NCI-H82 treated with DMSO at 0.1 percent for 48 hours (cell line): ENCODE measurements around the gene SUSD4.
"Not testable (repeated sequence)": the region's sequence is repeated elsewhere in the genome, so short reads cannot be mapped to it uniquely, and the experiment has no call there.

Experiments
- DNase-seq: peaks from one replicate; lab custom pipeline; 2025; ENCODE audit not compliant: unreplicated experiment; lab: John Stamatoyannopoulos, UW

The SUSD4 gene, protein sequence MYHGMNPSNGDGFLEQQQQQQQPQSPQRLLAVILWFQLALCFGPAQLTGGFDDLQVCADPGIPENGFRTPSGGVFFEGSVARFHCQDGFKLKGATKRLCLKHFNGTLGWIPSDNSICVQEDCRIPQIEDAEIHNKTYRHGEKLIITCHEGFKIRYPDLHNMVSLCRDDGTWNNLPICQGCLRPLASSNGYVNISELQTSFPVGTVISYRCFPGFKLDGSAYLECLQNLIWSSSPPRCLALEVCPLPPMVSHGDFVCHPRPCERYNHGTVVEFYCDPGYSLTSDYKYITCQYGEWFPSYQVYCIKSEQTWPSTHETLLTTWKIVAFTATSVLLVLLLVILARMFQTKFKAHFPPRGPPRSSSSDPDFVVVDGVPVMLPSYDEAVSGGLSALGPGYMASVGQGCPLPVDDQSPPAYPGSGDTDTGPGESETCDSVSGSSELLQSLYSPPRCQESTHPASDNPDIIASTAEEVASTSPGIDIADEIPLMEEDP

GRCh38 chr1:223363856-223364684, at the start of gene SUSD4:
TSS of gene SUSD4 (minus strand) at chr1:223364176. CDS start at chr1:223363425, 751 bp downstream.
- DNase-seq = peak; percentile 59

GRCh38 chr1:223413216-223413615, 49.2 kb upstream of the SUSD4 start:
- no peak for DNase-seq

DNA sequence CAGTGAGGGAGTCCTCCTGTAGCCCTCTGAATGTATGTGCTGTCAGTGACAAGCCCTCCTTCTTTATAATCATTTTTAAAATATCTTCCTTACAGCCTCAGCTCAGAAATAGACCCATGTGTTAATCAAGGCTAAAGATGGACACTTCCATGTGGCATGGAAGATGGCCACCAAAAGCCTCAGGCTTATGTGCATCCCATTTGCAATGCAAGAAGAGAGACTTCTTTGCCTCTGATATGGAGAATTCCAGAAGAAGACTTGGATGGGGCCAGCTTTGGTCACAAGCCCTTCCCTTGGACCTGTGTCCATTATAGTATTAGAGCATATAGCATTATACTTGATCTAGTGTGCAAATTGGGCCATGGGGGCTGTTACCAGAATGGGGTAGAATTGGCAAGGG, 47.7 kb upstream of the SUSD4 start:
- no peak for DNase-seq

GRCh38 chr1:223411309-223411708, 47.3 kb upstream of the SUSD4 start:
- DNase-seq = no peak

- DNase-seq = no peak
Observed at GRCh38 chr1:223410036-223410435, 46.1 kb upstream of the SUSD4 start.

- DNase-seq = no peak
Observed at GRCh38 chr1:223405507-223405906, 41.5 kb upstream of the SUSD4 start.

- peak; percentile 16 for DNase-seq
Observed at GRCh38 chr1:223403184-223403815, 39.3 kb upstream of the SUSD4 start.

DNA sequence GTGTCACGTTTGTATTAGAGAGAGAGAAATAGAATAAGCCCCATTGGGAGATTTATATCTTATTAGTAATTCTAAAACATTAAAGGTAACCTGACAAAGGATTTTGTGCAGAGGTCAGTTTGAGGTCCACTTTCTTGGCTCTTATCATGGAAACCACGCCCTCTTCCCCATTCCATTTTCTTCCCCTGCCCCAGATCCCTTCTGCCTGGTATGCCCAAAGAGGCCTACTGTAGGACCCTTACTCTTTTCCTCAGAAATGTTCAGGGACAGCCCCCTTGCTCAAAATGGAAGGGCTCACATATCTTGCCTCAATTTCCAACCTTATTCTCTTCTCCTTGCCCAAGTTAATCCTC, 38.8 kb upstream of the SUSD4 start:
- DNase-seq = no peak

DNA sequence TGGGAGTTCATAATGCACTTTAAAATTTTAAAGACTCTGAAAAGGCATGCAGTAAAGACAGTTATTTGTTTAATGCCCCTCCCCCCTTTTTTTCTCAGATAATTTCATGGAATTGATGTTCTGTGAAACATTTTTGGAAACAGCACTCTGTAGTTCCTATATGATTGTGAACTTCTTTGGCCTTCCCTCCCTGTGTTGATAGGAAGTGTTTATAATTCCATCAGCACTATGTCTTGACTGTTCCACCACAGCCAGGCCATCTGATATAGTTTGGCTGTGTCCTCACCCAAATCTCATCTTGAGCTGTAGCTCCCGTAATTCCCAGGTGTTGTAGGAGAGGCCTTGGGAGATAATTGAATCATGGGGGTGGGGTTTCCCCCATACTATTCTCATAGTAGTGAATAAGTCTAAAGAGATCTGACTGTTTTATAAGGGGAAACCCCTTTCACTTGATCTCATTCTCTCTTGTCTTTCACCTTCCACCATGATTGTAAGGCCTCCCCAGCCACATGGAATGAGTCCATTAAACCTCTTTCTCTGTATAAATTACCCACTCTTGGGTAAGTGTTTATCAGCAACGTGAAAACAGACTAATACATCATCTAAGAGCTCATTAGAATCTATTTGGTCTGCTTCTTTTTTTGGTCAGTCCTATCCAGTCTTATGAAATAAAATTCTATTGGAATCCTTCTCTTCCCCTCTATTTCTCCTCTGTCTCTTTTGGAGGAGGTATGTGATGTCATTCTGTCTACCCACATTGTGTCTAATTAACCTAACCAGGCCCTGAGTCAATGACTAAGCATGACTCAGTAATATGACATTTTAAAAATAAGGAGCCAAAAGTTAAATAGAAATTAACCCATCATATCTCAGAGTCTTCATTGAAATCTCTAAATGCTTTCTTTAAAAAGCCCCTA, 38.2 kb upstream of the SUSD4 start:
- DNase-seq = no peak

DNA sequence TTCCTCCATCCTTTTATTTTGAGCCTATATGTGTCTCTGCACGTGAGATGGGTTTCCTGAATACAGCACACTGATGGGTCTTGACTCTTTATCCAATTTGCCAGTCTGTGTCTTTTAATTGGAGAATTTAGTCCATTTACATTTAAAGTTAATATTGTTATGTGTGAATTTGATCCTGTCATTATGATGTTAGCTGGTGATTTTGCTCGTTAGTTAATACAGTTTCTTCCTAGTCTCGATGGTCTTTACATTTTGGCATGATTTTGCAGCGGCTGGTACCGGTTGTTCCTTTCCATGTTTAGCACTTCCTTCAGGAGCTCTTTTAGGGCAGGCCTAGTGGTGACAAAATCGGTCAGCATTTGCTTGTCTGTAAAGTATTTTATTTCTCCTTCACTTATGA, 35.4 kb upstream of the SUSD4 start:
- not testable (repeated sequence) for DNase-seq

- no peak for DNase-seq
Observed at GRCh38 chr1:223394706-223395105, 30.7 kb upstream of the SUSD4 start.

DNA sequence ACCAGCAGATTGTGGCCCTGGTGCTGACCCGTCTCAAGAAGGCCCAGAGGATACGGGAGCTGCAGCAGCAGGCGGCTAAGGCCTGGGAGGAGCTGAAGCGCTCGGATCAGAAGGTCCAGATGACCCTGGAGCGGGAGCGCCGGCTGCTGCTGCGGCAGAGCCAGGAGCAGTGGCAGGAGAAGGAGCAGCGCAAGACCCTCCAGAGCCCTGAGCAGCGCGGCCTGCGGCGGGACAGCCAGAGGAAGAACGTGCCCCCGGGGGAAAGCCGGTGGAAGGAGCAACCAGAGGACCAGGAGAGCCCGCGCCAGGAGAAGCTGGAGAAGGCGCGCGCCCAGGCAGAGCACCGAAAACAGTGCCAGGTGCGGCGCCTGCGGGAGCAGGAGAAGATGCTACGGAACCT, 30.3 kb upstream of the SUSD4 start:
- no peak for DNase-seq

DNA sequence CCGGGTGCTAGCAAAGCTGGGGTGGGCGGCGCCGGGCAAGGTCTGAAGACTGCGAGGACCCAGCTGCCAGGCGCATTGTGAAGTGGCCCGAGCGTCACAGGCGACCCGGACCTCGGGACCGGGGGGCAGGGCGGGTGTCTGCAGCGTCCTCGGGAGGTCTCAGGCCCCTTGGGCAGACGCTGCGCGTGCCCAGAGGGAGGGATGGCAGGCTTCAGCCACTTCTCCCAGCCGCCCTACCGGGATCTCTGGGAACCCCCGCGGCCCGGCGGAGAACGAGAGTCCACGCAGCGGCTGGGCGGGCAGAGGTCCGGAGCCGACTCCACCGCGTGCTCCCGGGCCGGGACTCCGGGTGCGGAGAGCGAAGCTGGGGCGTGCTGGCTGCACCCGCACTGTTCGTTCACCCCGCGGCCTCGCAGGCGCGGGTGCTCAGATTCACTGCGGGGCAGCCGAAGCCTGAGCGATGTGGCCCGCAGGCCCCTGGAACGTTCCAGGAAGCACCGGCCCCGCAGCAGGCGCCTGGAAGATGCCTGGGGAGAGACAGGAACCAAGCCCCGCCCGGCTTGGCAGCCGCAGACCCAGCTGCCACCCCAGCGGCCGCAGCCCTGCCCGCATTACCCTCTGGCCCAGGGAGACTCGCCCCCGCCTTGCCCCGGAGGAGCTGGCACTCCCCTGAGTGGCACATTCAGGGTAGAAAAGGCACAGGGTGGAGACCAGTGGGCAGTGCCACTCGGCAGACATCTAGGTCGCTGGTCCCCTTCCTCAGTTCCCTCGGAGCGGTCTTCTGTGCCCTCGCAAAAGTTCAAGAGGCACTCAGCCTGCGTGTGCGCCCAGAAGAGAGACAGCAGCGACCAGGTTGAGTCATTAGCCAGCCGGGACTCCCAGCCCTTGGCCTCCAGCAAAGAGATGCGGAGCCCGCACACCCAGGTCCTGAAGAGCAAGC, 29.6 kb upstream of the SUSD4 start, which contains the start of gene CCDC185:
TSS of gene CCDC185 (plus strand) at position 141 of the 940 bp plus-strand sequence. CDS start at position 202, 61 bp downstream.
- no peak for DNase-seq

- no peak for DNase-seq
Observed at GRCh38 chr1:223390618-223391017, 26.6 kb upstream of the SUSD4 start.

DNA sequence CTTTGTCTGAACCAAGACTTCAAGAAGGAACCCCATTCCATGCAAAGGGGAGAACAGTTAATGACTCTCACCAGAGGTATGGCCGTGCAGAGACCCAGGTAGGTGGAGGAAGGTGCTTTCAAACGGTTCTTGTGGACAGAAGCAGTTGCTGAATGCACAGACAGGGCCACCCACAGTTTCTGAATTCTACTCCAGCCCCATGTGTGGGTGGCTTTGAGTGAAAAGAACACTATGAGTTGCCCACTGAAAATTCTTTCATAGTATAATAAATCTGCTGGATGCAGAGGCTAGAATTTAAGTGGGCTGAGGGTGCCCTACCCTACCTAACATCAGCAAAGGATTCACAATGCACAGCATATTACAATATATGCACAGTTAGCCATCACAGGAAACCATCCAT, 22.0 kb upstream of the SUSD4 start:
- no peak for DNase-seq

DNA sequence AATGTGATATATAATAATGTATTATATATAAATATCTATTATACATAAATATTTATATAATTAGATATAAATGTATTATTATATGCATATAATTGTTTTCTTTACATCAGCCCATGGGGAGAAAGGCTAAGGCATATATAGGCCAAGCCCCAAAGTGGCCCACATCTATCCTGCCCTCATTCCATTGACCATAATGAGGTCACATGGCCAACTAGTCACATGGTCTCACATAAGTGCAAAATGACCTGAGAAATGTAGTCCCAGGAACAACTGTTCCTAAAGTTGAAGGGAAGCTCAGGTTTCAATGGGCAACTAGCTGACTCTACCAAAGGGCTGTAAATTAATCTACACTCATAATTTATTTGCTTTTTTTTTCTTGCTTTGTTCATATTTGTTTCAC, 14.8 kb upstream of the SUSD4 start:
- DNase-seq = no peak

DNA sequence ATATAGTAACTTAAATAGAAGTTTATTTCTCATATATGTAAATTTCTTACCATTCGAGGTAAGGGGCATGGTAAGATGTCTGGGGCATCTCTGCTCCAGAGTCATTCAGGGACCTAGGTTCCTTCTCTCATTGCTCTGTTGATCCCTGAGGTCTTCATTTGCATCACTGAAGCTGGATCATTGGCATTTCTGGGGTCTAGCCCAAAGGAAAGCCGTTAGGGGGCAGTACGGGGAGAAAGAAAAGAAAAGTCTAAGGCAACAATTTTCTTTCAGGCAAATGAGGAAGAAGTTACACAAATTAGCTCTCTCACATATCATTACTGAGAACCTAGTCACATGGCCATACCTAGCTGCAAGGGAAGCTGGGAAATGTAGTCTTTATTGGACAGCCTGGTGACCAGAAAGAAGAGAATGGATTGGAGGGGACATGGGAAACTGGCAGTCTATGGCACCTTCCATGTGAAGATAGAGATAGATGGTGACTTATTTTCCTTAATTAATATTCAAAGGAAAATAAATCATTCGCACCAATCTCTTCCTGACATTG, 10.2 kb upstream of the SUSD4 start:
- DNase-seq = no peak

- DNase-seq = no peak
Observed at GRCh38 chr1:223364685-223365382, 858 bp upstream of the SUSD4 start.
